HEK293 (cell line): ENCODE data around the gene CFAP90.

ENCODE experiments used
- CTCF ChIA-PET: fragments of 350-600 bp; formaldehyde crosslinking; extraction: SDS; loops from one replicate; lab custom pipeline; 2021; ENCODE audit warnings: antibody characterized with exemption; lab: Yijun Ruan, JAX
- POLR2A ChIA-PET: fragments of 300-600 bp; formaldehyde crosslinking; extraction: SDS; loops from one replicate; lab custom pipeline; 2020; ENCODE audit warnings: antibody characterized with exemption, inconsistent platforms; lab: Yijun Ruan, JAX
- H3K27ac ChIP-seq: fragments of 200-500 bp; sonication (Bioruptor generic); 2 replicates; pipeline ENCODE4 v1.5.1; 2014; ENCODE audit warnings: low read depth, low read length, control low read depth, inconsistent platforms; ENCODE audit errors: extremely low read depth
- H3K36me3 ChIP-seq, 2 experiments: fragments of 200-500 bp in 1 of 2; sonication (Bioruptor generic) in 1 of 2; 1 replicate in 1 of 2; 2 replicates in 1 of 2; pipeline ENCODE4 v1.5.1; 2014 to 2017; ENCODE audit warnings: inconsistent platforms in 2 of 2, low read length in 2 of 2; ENCODE audit not compliant: control insufficient read depth in 2 of 2, insufficient read depth in 1 of 2
- H3K4me1 ChIP-seq: fragments of 200-500 bp; sonication (Bioruptor generic); 2 replicates; pipeline ENCODE4 v1.5.1; 2014; ENCODE audit warnings: mild to moderate bottlenecking, low read length, inconsistent platforms; ENCODE audit not compliant: control insufficient read depth, insufficient read depth
- H3K4me3 ChIP-seq: 2 replicates; pipeline ENCODE4 v1.5.1; 2011; ENCODE audit warnings: low read depth, mild to moderate bottlenecking, control low read depth, low read length, moderate library complexity
- H3K9me3 ChIP-seq: fragments of 200-500 bp; sonication (Bioruptor generic); 2 replicates; pipeline ENCODE4 v1.5.1; 2014; ENCODE audit warnings: low read depth, low read length, inconsistent platforms; ENCODE audit not compliant: control insufficient read depth, insufficient read depth
- ATF2 ChIP-seq: fragments of 450-650 bp; formaldehyde crosslinking; IDR thresholded peaks from 2 replicates; pipeline ENCODE4 v1.5.1; 2016; ENCODE audit warnings: missing biosample characterization, missing genetic modification characterization, low read depth
- HIC1 ChIP-seq: fragments of 450-650 bp; formaldehyde crosslinking; IDR thresholded peaks from 2 replicates; pipeline ENCODE4 v1.5.1; 2016; ENCODE audit warnings: missing biosample characterization, missing genetic modification characterization
- HOXD13 ChIP-seq: sonication (generic); formaldehyde crosslinking; IDR thresholded peaks from 2 replicates; pipeline ENCODE4 v1.8.0; 2022; ENCODE audit warnings: missing genetic modification reagents, borderline replicate concordance
- SCRT1 ChIP-seq: fragments of 450-650 bp; formaldehyde crosslinking; IDR thresholded peaks from 2 replicates; pipeline ENCODE4 v1.5.1; 2016; ENCODE audit warnings: missing biosample characterization, missing genetic modification characterization, borderline replicate concordance
- SCRT2 ChIP-seq: fragments of 450-650 bp; formaldehyde crosslinking; IDR thresholded peaks from 2 replicates; pipeline ENCODE4 v1.5.1; 2016; ENCODE audit warnings: missing biosample characterization, missing genetic modification characterization
- SP2 ChIP-seq: fragments of 450-650 bp; formaldehyde crosslinking; IDR thresholded peaks from 2 replicates; pipeline ENCODE4 v1.5.1; 2016; ENCODE audit warnings: missing biosample characterization, missing genetic modification characterization
- ZBTB17 ChIP-seq: fragments of 450-650 bp; formaldehyde crosslinking; IDR thresholded peaks from 2 replicates; pipeline ENCODE4 v1.5.1; 2016; ENCODE audit warnings: missing biosample characterization, missing genetic modification characterization
- ZNF350 ChIP-seq: fragments of 450-650 bp; formaldehyde crosslinking; IDR thresholded peaks from 2 replicates; pipeline ENCODE4 v1.5.0; 2017; ENCODE audit warnings: missing biosample characterization, mild to moderate bottlenecking, missing genetic modification characterization
- ZNF510 ChIP-seq: fragments of 450-650 bp; formaldehyde crosslinking; IDR thresholded peaks from 2 replicates; pipeline ENCODE4 v1.5.1; 2018; ENCODE audit warnings: mild to moderate bottlenecking, missing genetic modification characterization, missing biosample characterization; ENCODE audit not compliant: insufficient replicate concordance
- ZNF645 ChIP-seq: fragments of 450-650 bp; formaldehyde crosslinking; IDR thresholded peaks from 2 replicates; pipeline ENCODE4; 2016; ENCODE audit warnings: missing biosample characterization, missing genetic modification characterization
- ZNF658 ChIP-seq: fragments of 450-650 bp; formaldehyde crosslinking; IDR thresholded peaks from 2 replicates; pipeline ENCODE4; 2016; ENCODE audit warnings: missing biosample characterization, missing genetic modification characterization
- ZNF768 ChIP-seq: fragments of 450-650 bp; formaldehyde crosslinking; IDR thresholded peaks from 2 replicates; pipeline ENCODE4 v1.5.1; 2018; ENCODE audit warnings: missing biosample characterization, mild to moderate bottlenecking, missing genetic modification characterization

The CFAP90 gene

GRCh38 chr5:7787770-7788169, 63.2 kb downstream of the CFAP90 start:
- H3K27ac ChIP-seq = no peak overlapping the region
- TF ChIP-seq SP2 (tag by site-specific recombination) = no peak
- TF ChIP-seq SCRT1 (tag by site-specific recombination) = peak; percentile 53; the same call in 1 of the 2 replicates
- TF ChIP-seq SCRT2 (tag by site-specific recombination) = peak; percentile 77
- TF ChIP-seq ZNF768 (tag by site-specific recombination) = no peak
- H3K4me1 ChIP-seq = no peaks in the 10 kb centered on the region
- H3K9me3 ChIP-seq = no peaks in the 10 kb centered on the region
- POLR2A ChIA-PET = no interaction called here
- no peaks in the 10 kb centered on the region for H3K36me3 ChIP-seq
- CTCF ChIA-PET = no interaction called here
- no peak overlapping the region for H3K4me3 ChIP-seq

GRCh38 chr5:7784683-7785380, 66.1 kb downstream of the CFAP90 start:
- CTCF ChIA-PET = interaction anchor here (0.5 kb wide), 1 partner anchor 10 kb away, joined by 3 read pairs; no protein-coding TSS in a partner anchor
- no peaks in the 10 kb centered on the region for H3K36me3 ChIP-seq
- no peak overlapping the region for H3K4me3 ChIP-seq
- no peak for TF ChIP-seq ZBTB17
- no peaks in the 10 kb centered on the region for H3K9me3 ChIP-seq
- POLR2A ChIA-PET = no interaction called here
- H3K27ac ChIP-seq = no peak overlapping the region
- no peaks in the 10 kb centered on the region for H3K4me1 ChIP-seq

GRCh38 chr5:7781899-7782298, 69.0 kb downstream of the CFAP90 start:
- no peak overlapping the region for H3K27ac ChIP-seq
- H3K4me3 ChIP-seq = no peak overlapping the region
- no peaks in the 10 kb centered on the region for H3K36me3 ChIP-seq
- TF ChIP-seq HIC1 (tag by site-specific recombination) (no peak), ZNF510 (tag by site-specific recombination) (no peak), HOXD13 (CRISPR knock-in tag) (no peak), ATF2 (tag by site-specific recombination) (no peak), ZNF658 (no peak), ZNF768 (tag by site-specific recombination) (no peak), ZNF645 (tag by site-specific recombination) (no peak), ZNF350 (no peak)
- POLR2A ChIA-PET = no interaction called here
- H3K9me3 ChIP-seq = no peaks in the 10 kb centered on the region
- no peaks in the 10 kb centered on the region for H3K4me1 ChIP-seq
- CTCF ChIA-PET = interaction anchor here (1.2 kb wide), 1 partner anchor 28 kb away, joined by 4 read pairs; no protein-coding TSS in a partner anchor
